Thyroid gland (tissue), 4 donors: Measurements from ENCODE around the gene ARMH4.

Experiments
- POLR2A ChIP-seq, 2 donors: fragments of 450-650 bp; IDR thresholded peaks; one replicate each; pipeline ENCODE4 v1.6.1; 2017; ENCODE audit warnings: antibody characterized with exemption in 2 of 2, mild to moderate bottlenecking in 2 of 2, moderate library complexity in 1 of 2
- TF ChIP-seq, protein P1 (sequence below), 6 experiments: fragments of 200-600 bp in 3 of 6; fragments of 450-650 bp in 3 of 6; sonication (generic) in 3 of 6; IDR thresholded peaks; one replicate each; pipeline ENCODE4 v1.5.1; 2016 to 2019; ENCODE audit warnings: antibody characterized with exemption in 6 of 6, mild to moderate bottlenecking in 2 of 6, inconsistent platforms in 1 of 6, moderate library complexity in 1 of 6

DNA sequence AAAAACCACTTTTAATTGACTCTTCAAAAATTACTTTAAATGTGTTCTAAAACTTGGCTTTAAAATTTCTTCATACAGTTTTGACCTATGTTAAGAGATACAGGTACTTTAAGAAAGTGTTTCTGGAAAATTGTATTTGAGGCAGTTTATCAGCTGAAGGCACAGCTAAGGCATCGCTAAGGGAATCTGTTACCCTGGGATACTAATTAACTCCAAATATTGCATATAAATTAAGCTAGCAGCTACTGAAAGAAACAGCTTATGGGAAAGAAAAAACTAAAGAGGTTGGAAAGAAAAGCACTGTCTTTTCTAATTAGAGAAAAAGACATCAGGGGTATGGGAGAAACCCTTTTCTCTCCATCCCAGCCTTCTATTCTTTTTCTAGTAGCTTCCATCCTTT lies 152.0 kb downstream of the ARMH4 start:
- TF ChIP-seq, protein P1, sequence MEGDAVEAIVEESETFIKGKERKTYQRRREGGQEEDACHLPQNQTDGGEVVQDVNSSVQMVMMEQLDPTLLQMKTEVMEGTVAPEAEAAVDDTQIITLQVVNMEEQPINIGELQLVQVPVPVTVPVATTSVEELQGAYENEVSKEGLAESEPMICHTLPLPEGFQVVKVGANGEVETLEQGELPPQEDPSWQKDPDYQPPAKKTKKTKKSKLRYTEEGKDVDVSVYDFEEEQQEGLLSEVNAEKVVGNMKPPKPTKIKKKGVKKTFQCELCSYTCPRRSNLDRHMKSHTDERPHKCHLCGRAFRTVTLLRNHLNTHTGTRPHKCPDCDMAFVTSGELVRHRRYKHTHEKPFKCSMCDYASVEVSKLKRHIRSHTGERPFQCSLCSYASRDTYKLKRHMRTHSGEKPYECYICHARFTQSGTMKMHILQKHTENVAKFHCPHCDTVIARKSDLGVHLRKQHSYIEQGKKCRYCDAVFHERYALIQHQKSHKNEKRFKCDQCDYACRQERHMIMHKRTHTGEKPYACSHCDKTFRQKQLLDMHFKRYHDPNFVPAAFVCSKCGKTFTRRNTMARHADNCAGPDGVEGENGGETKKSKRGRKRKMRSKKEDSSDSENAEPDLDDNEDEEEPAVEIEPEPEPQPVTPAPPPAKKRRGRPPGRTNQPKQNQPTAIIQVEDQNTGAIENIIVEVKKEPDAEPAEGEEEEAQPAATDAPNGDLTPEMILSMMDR (IDR thresholded peaks at IDR 0.05), result no peak
- no peak for TF ChIP-seq POLR2A (IDR thresholded peaks at IDR 0.05)
